Central memory CD8-positive, alpha-beta T cell (primary cell): ENCODE measurements around the gene ANKRD33.

Experiments
- ATAC-seq: fragments of 150-1000 bp; cut with Tn5 transposase; replicated peaks from 2 replicates; pipeline ENCODE4 v1.10.0; 2022; ENCODE audit warnings: mild to moderate bottlenecking, moderate FRiP score, moderate number of reproducible peaks; ENCODE audit not compliant: poor library complexity, severe bottlenecking; ENCODE audit errors: extremely low read depth
- DNase-seq, 2 donors: peaks; one replicate each; pipeline ENCODE4 v3.0.0; 2021; ENCODE audit warnings: low spot score in 2 of 2
- H3K27ac Mint-ChIP-seq: one replicate; pipeline ENCODE4 v1.8.0; 2022; ENCODE audit warnings: low read depth, mild to moderate bottlenecking, moderate library complexity, mixed read lengths
- H3K27me3 Mint-ChIP-seq: one replicate; pipeline ENCODE4 v1.8.0; 2022; ENCODE audit warnings: mixed read lengths
- H3K36me3 Mint-ChIP-seq: one replicate; pipeline ENCODE4 v1.8.0; 2022; ENCODE audit warnings: mild to moderate bottlenecking, moderate library complexity, mixed read lengths; ENCODE audit not compliant: insufficient read depth
- H3K4me1 Mint-ChIP-seq: one replicate; pipeline ENCODE4 v1.8.0; 2022; ENCODE audit warnings: mixed read lengths
- H3K4me3 Mint-ChIP-seq: one replicate; pipeline ENCODE4 v1.8.0; 2022; ENCODE audit warnings: mild to moderate bottlenecking, moderate library complexity, mixed read lengths
- H3K9me3 Mint-ChIP-seq: one replicate; pipeline ENCODE4 v1.8.0; 2022; ENCODE audit warnings: mixed read lengths

Gene ANKRD33

DNA sequence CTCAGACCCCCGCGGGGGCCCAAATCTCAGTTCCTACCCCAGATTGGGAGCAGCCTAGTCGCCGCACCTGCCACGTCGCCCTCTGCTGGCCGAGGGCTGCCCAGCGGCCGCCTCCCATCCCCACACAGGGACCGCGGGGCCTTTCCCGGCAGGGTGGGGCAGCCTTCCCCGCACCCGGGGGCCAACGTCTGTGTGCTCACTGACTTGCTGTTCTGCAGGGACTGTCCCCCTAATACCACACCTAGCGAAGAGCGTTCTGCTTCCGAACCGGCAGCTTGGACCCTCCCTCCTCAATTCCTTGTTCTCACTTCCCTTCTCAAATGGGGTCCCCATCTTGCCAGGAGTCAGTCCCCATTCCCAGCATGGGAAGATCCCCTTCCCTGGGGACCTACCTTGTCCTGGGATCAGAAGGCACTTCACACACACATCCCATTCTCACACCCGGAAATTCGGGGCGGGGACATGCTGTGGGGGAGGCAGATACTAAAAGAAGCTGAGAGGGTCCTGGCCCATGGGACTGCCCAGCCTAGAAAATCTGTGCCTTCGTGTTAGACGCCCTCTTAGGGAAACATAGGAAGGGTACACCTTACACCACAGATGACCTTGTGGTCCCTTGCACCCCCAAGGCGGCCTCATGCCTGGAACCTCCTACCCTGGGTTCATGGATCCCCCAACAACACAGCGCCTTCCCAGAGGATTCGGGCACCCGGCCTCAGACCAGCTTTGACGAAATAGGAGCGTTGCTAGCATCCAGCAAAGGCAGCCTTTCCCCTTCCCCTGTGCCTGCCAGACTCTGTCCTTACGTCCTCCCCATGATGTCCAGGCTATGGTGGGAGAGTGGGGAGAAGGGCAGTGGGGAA, 35.8 kb downstream of the ANKRD33 start:
- ATAC-seq (no peak), DNase-seq (peak in 1 of 2 donors; percentile 32)
- no peaks in the 10 kb centered on the region for H3K9me3 Mint-ChIP-seq
- H3K4me3 Mint-ChIP-seq = no peak overlapping the region
- H3K27me3 Mint-ChIP-seq = no peaks in the 10 kb centered on the region
- H3K36me3 Mint-ChIP-seq = peaks cover 1% of the 10 kb centered on the region
- H3K27ac Mint-ChIP-seq = no peak overlapping the region
- peaks cover 7% of the 10 kb centered on the region for H3K4me1 Mint-ChIP-seq

DNA sequence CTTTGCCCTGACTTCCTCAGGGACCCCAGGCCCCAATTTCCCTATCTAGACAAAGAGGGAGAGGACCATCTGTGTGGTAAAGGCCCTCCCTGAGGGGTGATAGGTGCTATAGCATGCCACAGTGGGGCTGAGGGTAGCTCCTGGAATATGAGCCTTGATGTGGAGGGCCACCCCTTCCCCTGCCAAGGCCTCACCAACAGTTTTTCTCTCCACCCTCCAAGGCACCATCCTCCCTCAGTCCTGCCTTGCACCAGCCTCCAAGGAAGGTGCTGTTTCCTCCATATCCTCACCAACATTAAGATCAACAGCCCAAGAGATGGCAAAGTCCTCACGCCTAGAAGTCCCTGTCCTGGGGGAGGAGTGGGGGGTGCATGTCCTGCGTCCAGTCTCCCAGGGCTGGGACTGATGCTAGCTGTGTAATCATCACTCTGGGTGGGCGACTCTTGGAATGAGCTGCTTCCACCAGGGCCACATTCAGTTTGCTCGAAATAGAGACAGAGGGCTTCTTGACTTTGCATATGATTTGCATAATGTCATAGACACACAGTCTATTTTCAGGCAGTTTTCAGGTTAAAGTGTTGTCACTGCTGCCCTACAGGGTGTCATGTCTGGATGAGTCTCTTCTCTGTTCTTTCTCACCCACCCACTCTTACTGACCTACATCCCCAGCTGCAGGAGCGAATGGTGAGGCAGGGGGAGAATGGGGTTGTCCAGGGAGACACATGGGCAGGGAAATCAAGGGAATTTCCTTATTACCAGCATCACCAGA, 36.8 kb downstream of the ANKRD33 start:
- no peaks in the 10 kb centered on the region for H3K9me3 Mint-ChIP-seq
- ATAC-seq = no peak
- no peak overlapping the region for H3K27ac Mint-ChIP-seq
- peaks cover 7% of the 10 kb centered on the region for H3K4me1 Mint-ChIP-seq
- H3K36me3 Mint-ChIP-seq = no peaks in the 10 kb centered on the region
- H3K4me3 Mint-ChIP-seq = no peak overlapping the region
- DNase-seq = no peak
- H3K27me3 Mint-ChIP-seq = no peaks in the 10 kb centered on the region

DNA sequence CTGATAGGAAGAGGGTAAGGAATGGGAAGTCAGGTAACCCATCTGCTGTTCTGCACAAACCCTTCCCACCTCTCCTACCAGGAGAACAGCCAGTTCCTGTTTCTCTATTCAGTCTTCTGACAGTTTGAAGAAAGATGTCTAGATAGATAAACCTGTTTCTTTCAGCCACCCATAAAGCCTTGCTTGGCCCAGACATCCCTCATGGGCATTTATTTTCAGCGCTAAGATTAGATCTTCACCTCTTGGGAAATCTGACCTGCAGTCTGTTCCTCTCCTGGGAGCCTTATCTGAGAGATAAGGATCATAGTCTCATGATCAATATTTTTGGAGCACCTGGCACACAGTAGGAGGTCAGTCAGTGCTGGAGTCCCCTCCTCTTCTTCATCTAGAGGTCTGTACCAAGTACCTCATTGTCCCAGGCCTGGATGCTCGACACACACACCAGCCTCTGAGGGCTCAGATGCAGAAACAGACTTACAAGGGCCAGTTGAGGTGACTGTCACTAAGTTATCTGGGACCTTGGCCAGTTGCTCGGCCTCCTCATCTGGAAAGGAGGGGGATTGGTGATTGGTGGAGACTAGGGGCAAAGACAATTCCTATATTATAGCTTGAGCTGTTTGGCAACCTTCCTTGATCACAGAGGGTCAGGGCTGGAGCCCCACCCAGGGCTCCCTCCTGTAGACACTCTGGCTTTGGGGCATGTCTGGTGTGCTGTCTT, 37.6 kb downstream of the ANKRD33 start:
- Mint-ChIP-seq H3K9me3 (no peaks in the 10 kb centered on the region), H3K36me3 (no peaks in the 10 kb centered on the region), H3K27ac (no peak overlapping the region), H3K27me3 (no peaks in the 10 kb centered on the region), H3K4me1 (peaks cover 7% of the 10 kb centered on the region), H3K4me3 (no peak overlapping the region)
- ATAC-seq (no peak), DNase-seq (no peak)

DNA sequence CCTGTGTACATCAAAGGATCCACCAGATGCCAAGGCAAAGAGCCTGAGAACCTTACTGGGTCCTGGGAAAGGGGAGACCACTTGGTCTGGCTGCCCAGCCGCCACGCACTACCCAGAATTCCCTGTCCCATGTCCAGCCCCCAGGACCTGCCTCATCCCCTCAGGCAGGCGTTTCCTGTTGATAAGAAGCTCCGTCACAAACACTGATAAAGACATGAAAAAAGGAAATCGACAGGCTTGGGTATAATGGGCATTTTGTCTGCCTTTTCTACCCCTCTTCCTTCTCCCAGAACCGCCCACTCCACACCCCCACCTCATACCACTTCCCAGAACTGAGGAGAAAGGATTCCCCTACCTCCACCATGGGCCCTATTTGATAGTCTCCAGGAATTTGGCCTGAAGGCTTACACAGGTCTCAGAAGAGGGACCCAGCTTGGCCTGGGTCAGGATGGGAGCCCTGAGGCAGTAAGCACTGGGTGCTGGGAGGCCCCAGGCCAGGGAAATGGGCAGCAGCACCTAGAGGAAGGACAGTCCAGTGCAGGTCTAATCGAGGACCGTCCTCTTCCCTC, 38.2 kb downstream of the ANKRD33 start:
- no peaks in the 10 kb centered on the region for H3K36me3 Mint-ChIP-seq
- H3K9me3 Mint-ChIP-seq = no peaks in the 10 kb centered on the region
- H3K27me3 Mint-ChIP-seq = no peaks in the 10 kb centered on the region
- DNase-seq (no peak), ATAC-seq (no peak)
- no peak overlapping the region for H3K4me3 Mint-ChIP-seq
- H3K4me1 Mint-ChIP-seq = peaks cover 7% of the 10 kb centered on the region
- no peak overlapping the region for H3K27ac Mint-ChIP-seq

DNA sequence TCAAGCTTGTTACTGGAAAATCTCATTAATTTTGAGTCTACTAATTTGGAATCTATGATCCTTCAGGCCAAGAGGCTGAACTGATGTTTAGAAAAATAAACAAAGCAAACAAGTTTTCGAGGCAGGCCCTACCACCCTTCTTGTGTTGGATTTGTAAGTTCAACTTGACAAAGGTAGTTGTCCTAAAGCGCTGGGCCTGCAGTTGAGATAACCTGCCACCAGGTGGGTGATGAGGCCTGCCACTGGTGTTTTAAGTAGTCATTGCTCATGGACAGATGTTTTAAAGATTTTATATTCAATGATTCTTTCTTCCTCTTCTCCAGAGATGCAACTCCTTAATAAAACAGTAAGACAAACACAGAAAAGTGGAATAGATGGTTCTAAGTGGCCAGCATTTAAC, 38.8 kb downstream of the ANKRD33 start:
- no peak overlapping the region for H3K27ac Mint-ChIP-seq
- no peak overlapping the region for H3K4me3 Mint-ChIP-seq
- DNase-seq (no peak), ATAC-seq (peak; percentile 43)
- peaks cover 7% of the 10 kb centered on the region for H3K4me1 Mint-ChIP-seq
- no peaks in the 10 kb centered on the region for H3K9me3 Mint-ChIP-seq
- H3K27me3 Mint-ChIP-seq = no peaks in the 10 kb centered on the region
- H3K36me3 Mint-ChIP-seq = no peaks in the 10 kb centered on the region

DNA sequence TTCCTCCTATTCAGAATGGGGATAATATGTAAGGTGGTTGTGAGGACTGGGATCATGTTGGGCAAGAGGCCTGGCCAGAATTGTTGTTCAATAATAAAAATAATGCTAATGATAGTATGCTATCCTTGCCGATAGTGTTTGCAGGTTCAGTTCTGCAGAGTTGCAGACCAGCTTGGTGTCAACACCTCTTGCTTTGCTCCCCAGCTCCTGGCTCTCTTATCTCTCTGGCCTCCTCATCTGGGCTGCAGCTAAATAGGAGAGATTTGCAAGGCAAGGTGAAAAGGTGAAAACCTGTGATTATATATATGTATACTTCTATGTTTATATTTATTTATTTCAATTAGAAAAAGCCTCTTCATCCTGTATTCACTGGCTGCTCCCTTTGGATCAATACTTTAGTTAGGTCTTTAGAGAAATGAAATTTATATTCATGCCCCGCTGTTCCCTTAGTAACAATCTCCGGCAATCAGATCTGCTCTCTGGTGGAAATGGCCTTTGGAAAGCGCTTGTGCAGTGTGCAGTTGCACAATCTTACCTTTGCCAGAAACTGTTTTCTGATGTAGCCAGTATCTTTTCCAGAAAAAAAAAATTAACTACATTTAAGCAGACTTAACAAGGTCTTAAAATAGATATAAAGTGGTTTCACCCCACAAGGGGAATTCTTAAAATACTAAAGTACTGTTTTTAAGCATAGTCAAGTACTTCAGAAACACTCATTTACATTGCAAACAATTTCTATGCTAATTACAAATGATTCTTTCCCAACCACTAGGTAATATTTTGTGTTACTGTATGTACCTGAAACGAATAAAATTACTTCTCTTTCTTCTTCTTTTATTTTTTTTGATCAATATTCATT, 44.5 kb downstream of the ANKRD33 start:
- Mint-ChIP-seq H3K9me3 (no peaks in the 10 kb centered on the region), H3K27me3 (no peaks in the 10 kb centered on the region), H3K27ac (no peak overlapping the region), H3K4me3 (no peak overlapping the region), H3K4me1 (no peaks in the 10 kb centered on the region), H3K36me3 (no peaks in the 10 kb centered on the region)
- ATAC-seq = no peak
- no peak for DNase-seq

DNA sequence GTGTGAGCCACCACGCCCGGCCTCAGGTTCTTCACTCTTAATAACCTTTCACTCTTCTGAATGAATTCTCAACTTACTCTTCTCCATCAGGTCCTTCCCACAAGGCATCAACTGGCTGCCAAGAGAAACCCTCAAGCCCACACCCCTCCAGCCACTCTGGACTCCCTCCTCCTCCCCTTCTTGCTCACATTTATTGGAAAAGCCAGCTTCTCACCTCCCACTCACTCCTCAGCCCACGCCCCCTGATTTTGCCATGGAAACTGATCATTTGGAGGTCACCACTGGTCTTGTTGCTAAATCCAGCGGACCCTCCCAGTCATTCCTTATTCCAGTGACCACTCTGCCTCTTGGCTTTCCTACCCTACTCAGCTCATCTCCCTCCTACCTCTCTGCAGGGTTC, 46.2 kb downstream of the ANKRD33 start:
- no peak for ATAC-seq
- Mint-ChIP-seq H3K27ac (peak overlapping the region; percentile 3), H3K9me3 (no peaks in the 10 kb centered on the region), H3K4me1 (no peaks in the 10 kb centered on the region), H3K4me3 (no peak overlapping the region), H3K36me3 (no peaks in the 10 kb centered on the region), H3K27me3 (no peaks in the 10 kb centered on the region)
- no peak for DNase-seq

DNA sequence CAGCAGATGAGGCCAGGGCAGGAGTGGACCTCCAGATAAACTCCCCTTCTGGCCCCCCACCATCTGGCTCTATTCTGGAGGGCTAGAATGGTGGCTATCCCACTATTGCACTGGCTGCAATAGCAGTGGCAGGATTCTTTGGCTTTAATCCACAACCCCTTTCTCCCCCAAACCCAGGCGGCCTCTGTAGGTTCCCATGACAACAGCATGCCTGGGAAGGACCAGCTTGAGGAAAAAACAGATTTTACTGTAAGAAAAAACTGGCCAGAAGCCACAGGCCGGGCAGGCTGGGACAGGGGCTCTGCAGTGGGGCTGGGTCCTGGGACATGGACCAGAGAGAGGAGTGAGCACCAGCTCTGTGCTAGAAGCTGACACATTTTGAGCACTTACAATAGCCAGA, 50.0 kb downstream of the ANKRD33 start:
- Mint-ChIP-seq H3K36me3 (no peaks in the 10 kb centered on the region), H3K4me1 (no peaks in the 10 kb centered on the region), H3K9me3 (no peaks in the 10 kb centered on the region), H3K27ac (no peak overlapping the region), H3K27me3 (peaks cover 20% of the 10 kb centered on the region), H3K4me3 (no peak overlapping the region)
- DNase-seq (no peak), ATAC-seq (no peak)

DNA sequence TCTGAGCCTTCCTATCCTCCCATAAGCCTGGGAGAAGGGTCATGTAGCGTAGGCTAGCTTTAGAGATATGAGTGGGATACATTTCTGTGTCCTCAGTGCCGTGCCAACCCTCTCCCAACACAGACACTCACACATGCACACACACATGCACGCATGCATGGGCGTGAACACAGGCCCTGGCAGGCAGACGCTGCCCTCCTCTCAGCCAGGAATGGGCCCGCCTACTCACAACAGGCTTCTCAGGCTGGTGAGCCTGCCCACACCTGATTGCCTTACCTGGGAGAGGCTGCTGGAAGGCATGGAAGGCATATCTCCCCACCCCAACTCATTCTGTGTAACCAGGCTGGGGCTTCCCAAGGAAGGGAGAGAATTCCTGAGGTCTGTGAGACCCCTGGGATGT, 50.8 kb downstream of the ANKRD33 start:
- Mint-ChIP-seq H3K27ac (no peak overlapping the region), H3K27me3 (peaks cover 22% of the 10 kb centered on the region), H3K36me3 (no peaks in the 10 kb centered on the region), H3K9me3 (no peaks in the 10 kb centered on the region), H3K4me3 (no peak overlapping the region), H3K4me1 (no peaks in the 10 kb centered on the region)
- ATAC-seq (no peak), DNase-seq (no peak)

DNA sequence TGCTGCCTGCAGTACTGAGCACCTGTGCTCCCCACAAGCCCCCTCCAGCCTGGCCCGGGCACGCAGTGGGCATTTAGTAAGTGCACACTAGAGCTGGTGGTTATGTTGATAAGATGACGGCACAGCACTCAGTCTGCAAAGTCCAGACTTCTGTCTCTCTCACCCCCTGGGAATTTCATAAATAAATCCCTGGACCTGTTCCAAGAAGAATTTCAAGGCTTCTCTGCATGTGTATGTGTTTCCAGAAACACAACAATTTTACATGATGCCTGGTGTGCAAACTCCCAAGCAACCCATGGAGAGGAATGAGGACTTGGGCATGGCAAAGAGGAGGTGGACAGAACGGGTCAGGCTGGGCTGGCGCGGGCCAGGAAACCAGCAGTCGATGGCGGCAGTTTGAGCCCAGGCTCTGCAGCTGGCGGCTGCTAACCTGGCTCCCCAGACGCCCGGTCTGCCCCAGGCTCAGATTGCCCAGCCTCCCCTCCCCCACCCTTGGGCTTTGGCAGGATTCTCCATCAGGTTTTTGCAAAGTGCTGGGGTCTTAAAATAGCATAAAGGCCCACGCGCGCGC, 53.2 kb downstream of the ANKRD33 start:
- Mint-ChIP-seq H3K27ac (no peak overlapping the region), H3K36me3 (peaks cover 2% of the 10 kb centered on the region), H3K4me1 (no peaks in the 10 kb centered on the region), H3K27me3 (peaks cover 39% of the 10 kb centered on the region), H3K4me3 (no peak overlapping the region), H3K9me3 (peaks cover 13% of the 10 kb centered on the region)
- ATAC-seq = no peak
- no peak for DNase-seq
